Measurements from ENCODE around the gene TIMM22.
"Not testable (repeated sequence)": the region's sequence is repeated elsewhere in the genome, so short reads cannot be mapped to it uniquely, and the experiment has no call there.

TIMM22 gene

DNA sequence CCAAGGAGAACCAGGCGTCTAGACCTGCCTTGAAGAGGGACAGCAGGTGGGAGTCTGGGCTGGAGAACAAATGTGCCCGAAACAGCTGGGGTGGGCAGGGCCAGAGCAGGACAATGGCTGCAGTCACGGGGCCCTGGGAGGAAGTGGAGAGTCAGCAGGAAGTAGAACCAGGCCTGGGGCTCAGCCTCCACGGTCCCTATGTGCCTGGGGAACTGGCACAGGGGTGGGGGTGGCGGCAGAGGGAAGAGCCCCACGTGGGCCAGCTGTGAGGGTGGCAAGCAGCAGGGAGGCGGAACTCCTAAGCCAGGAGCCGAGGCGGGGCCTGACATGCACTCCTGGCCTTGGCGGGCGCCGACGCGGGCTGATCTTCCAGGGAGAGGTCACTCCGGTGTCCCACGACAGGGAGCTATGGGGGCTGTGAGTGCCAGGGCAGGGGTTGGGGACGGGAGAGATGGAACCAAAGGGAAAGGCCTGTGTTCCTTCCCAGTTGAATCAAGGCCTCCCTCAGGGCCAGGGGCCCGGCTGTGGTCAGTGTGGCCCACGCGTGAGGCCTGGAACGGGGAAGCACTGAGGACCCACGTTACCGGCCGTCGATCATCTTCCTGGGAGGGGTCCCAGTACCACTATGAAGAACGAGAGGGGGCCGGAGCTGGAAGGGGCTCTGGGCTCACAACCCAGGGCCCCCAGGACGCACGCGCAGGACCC is 42.7 kb downstream of the TIMM22 start:
- peak overlapping the region; percentile 75 for H3K4me3 Mint-ChIP-seq
- H3K9me3 Mint-ChIP-seq = no peaks in the 10 kb centered on the region
- peaks cover 91% of the 10 kb centered on the region for H3K4me1 Mint-ChIP-seq (ENCODE audit: low read depth)
- no peaks in the 10 kb centered on the region for H3K27me3 Mint-ChIP-seq
- intact Hi-C loops (cut with micrococcal nuclease) = no loop called here
- peak overlapping the region; percentile 97 for H3K27ac Mint-ChIP-seq
- peaks cover 100% of the 10 kb centered on the region for H3K36me3 Mint-ChIP-seq (ENCODE audit: low read depth)

DNA sequence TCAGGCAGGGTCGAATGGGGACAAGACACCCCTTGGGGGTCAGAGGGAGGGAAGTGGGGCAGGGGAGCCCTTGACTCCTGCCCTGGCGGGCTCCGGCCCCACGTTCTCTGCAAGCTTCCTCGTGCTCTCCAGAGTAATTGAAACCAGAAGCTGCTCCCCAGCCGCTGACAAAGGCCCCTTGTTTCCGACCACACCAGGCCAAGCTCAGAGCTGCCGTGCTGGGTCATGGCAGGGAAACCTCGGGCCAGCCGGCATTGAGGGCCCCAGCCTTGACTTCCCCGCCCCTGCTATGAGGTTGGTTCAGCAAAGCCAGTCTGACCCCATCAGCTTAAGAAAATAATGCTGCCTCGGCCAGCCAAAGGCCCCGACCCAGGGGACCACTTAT is 43.3 kb downstream of the TIMM22 start:
- Mint-ChIP-seq H3K4me1 (ENCODE audit: low read depth) (peaks cover 88% of the 10 kb centered on the region), H3K27ac (peak overlapping the region; percentile 97), H3K4me3 (peak overlapping the region; percentile 75), H3K36me3 (ENCODE audit: low read depth) (peaks cover 100% of the 10 kb centered on the region), H3K9me3 (no peaks in the 10 kb centered on the region), H3K27me3 (no peaks in the 10 kb centered on the region)
- intact Hi-C loops (cut with micrococcal nuclease) = no loop called here

DNA sequence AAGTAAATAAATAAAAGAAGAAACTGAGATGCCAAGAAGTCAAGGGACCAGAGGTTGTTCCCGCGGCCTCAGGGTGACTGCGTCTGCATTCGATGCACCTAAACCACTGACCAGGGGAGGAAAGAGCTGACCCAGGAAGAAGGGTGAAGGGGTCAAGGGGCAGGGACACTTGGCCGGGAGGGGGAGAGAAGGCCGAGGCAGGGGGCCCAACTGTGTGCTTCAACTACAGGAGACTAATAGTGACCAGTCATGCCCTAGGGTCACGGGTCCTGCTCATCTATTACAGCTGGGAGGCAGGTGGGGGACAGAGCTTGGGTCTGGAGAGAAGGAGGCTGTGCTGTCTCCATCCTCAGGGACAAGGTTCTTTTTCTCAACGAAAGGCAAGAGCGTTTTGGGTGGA is 44.8 kb downstream of the TIMM22 start:
- Mint-ChIP-seq H3K9me3 (no peaks in the 10 kb centered on the region), H3K27ac (peak overlapping the region; percentile 4), H3K27me3 (no peaks in the 10 kb centered on the region), H3K4me3 (no peak overlapping the region), H3K36me3 (ENCODE audit: low read depth) (peaks cover 100% of the 10 kb centered on the region), H3K4me1 (ENCODE audit: low read depth) (peaks cover 75% of the 10 kb centered on the region)
- intact Hi-C loops (cut with micrococcal nuclease) = no loop called here

- intact Hi-C loops (cut with micrococcal nuclease) = no loop called here
- Mint-ChIP-seq H3K27ac (no peak overlapping the region), H3K4me3 (no peak overlapping the region), H3K36me3 (ENCODE audit: low read depth) (peaks cover 100% of the 10 kb centered on the region), H3K27me3 (no peaks in the 10 kb centered on the region), H3K9me3 (no peaks in the 10 kb centered on the region), H3K4me1 (ENCODE audit: low read depth) (peaks cover 67% of the 10 kb centered on the region)
Observed at GRCh38 chr17:1042486-1042885, 45.6 kb downstream of the TIMM22 start.

DNA sequence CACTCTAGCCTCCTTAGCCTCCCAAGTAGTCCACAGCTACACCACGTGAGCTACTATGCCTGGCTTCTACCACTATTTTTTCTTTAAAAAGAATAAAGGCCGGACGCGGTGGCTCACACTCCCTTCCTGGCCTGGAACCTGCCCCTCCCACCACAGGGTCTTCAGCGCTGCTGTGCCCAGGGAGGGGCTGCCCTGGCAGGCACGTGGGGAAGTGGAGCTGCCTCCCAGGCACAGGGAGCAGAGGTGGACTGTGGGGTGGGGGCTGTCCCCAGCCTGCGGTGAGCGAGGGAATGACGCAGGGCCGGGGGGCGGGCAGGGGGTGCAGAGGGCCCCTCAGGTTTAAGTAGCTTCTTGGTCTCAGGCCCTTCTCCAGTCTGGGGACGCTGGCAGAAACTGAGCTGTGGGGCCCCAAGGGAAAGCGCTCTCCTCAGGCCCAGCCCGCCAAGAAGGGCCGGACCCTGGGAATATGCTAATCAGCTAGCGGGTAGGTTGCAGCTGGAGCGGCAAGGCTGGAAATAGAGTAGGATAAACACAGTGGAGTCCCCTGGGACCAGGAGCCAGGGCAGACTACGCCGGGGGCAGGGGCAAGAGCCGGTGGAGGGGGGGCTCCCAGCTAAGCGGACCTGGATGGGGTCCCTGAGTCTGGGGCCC is 46.8 kb downstream of the TIMM22 start:
- intact Hi-C loops (cut with micrococcal nuclease) = no loop called here
- H3K36me3 Mint-ChIP-seq (ENCODE audit: low read depth) = peaks cover 100% of the 10 kb centered on the region
- H3K27ac Mint-ChIP-seq = no peak overlapping the region

DNA sequence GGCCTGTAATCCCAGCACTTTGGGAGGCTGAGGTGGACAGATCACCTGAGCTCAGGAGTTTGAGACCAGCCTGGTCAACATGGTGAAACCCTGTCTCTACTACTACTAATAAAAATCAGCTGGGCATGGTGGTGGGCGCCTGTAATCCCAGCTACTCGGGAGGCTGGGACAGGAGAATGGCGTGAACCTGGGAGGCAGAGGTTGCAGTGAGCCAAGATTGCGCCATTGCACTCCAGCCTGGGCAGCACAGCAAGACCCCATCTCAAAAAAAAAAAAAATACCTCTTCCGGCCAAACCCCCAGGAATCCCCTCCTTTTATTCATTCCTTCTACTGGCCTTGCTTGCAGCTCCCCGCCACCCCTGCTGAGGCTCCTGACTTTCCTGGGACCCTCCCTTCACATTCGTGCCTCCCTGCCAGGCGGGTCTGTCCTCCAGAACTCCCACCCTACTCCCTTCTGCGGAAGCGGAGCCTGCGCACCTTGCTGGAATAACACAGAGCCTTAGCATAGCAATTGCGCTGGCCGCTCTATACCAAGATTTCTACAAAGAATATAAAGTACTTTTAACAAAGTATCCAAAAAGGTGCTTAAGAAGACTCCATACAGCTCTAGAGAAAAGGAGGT is 47.6 kb downstream of the TIMM22 start:
- H3K4me3 Mint-ChIP-seq; H3K9me3 Mint-ChIP-seq; H3K27me3 Mint-ChIP-seq; intact Hi-C loops (cut with micrococcal nuclease): not testable (repeated sequence)
- peak overlapping the region; percentile 59 for H3K27ac Mint-ChIP-seq
- peaks cover 50% of the 10 kb centered on the region for H3K4me1 Mint-ChIP-seq (ENCODE audit: low read depth)
- H3K36me3 Mint-ChIP-seq (ENCODE audit: low read depth) = peaks cover 100% of the 10 kb centered on the region

More for the DNA sequence above, 46.8 kb downstream of the TIMM22 start:
- no peak overlapping the region for H3K4me3 Mint-ChIP-seq
- peaks cover 57% of the 10 kb centered on the region for H3K4me1 Mint-ChIP-seq (ENCODE audit: low read depth)
- H3K9me3 Mint-ChIP-seq = no peaks in the 10 kb centered on the region
- no peaks in the 10 kb centered on the region for H3K27me3 Mint-ChIP-seq

DNA sequence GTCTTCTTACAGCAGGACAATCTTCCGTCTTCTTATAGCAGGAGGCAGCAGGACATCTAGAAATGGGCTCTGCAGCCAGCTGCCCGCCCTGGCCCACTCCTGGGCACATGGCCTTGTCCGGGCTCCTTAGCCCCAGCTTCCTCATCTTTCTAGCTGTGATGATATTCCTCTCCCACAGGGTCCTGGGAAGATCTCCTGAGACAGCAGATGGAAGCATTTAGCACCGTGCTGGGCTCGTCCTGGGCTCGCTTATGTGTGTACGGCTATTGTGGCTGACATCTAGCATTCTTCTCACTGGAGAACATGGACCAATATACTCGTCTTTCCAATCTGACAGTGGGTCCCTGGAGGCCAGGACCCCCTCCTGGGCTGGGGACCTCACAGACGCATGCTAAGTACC is 48.5 kb downstream of the TIMM22 start:
- Mint-ChIP-seq H3K4me1 (ENCODE audit: low read depth) (peaks cover 40% of the 10 kb centered on the region), H3K4me3 (no peak overlapping the region), H3K9me3 (no peaks in the 10 kb centered on the region), H3K27me3 (no peaks in the 10 kb centered on the region), H3K36me3 (ENCODE audit: low read depth) (peaks cover 100% of the 10 kb centered on the region), H3K27ac (no peak overlapping the region)
- intact Hi-C loops (cut with micrococcal nuclease) = no loop called here

- Mint-ChIP-seq H3K27ac (peak overlapping the region; percentile 25), H3K27me3 (no peaks in the 10 kb centered on the region), H3K9me3 (no peaks in the 10 kb centered on the region), H3K36me3 (ENCODE audit: low read depth) (peaks cover 100% of the 10 kb centered on the region), H3K4me3 (no peak overlapping the region), H3K4me1 (ENCODE audit: low read depth) (peaks cover 23% of the 10 kb centered on the region)
- intact Hi-C loops (cut with micrococcal nuclease) = no loop called here
Observed at GRCh38 chr17:1047177-1047878, 50.4 kb downstream of the TIMM22 start.

GRCh38 chr17:1047879-1048470 is 51.0 kb downstream of the TIMM22 start:
- no peak overlapping the region for H3K4me3 Mint-ChIP-seq
- H3K4me1 Mint-ChIP-seq (ENCODE audit: low read depth) = peaks cover 16% of the 10 kb centered on the region
- intact Hi-C loops (cut with micrococcal nuclease) = no loop called here
- peaks cover 94% of the 10 kb centered on the region for H3K36me3 Mint-ChIP-seq (ENCODE audit: low read depth)
- H3K9me3 Mint-ChIP-seq = no peaks in the 10 kb centered on the region
- no peaks in the 10 kb centered on the region for H3K27me3 Mint-ChIP-seq
- H3K27ac Mint-ChIP-seq = peak overlapping the region; percentile 25

- H3K4me3 Mint-ChIP-seq; H3K9me3 Mint-ChIP-seq; H3K27ac Mint-ChIP-seq; intact Hi-C loops (cut with micrococcal nuclease); H3K27me3 Mint-ChIP-seq: not testable (repeated sequence)
- Mint-ChIP-seq H3K4me1 (ENCODE audit: low read depth) (peaks cover 13% of the 10 kb centered on the region), H3K36me3 (ENCODE audit: low read depth) (peaks cover 93% of the 10 kb centered on the region)
Observed at GRCh38 chr17:1048516-1049115, 51.7 kb downstream of the TIMM22 start.

DNA sequence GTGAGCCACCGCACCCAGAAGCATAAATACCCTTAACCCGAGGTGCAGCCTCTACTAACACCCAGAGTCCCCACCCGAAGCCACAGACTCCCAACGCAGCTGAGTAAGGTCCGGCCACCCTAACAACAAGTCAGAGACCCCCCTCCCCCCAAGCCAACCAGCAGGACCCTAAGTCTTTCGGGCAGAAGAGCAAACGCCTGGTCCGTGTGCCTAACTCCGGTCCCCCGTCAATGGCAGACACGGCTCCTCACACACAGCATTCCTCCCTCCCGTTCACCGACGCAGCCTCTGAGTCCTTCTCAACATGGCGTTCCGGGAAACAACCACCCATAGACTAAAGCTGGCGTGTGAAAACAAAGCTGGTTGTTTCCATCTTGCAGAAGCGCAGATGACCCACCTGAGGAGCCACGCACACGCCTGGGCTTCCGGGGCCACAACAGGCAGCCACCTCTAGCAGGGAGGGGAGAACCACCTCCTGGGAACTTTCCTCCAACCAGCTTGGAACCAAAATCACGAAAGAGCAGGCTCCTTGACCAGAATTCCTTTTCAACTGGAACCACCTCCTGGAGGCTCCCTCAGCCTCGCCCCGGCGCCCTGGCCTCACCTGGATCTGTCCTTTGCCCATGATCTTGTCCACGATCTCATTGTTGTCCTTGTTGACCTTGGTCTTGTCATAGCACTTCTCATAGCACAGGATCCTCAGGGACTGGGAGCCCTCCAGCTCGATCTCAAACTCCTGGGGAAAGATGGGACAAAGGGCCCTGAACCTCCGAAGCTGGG is 52.7 kb downstream of the TIMM22 start:
- Mint-ChIP-seq H3K27ac (no peak overlapping the region), H3K36me3 (ENCODE audit: low read depth) (peaks cover 93% of the 10 kb centered on the region), H3K4me1 (ENCODE audit: low read depth) (peaks cover 3% of the 10 kb centered on the region)

DNA sequence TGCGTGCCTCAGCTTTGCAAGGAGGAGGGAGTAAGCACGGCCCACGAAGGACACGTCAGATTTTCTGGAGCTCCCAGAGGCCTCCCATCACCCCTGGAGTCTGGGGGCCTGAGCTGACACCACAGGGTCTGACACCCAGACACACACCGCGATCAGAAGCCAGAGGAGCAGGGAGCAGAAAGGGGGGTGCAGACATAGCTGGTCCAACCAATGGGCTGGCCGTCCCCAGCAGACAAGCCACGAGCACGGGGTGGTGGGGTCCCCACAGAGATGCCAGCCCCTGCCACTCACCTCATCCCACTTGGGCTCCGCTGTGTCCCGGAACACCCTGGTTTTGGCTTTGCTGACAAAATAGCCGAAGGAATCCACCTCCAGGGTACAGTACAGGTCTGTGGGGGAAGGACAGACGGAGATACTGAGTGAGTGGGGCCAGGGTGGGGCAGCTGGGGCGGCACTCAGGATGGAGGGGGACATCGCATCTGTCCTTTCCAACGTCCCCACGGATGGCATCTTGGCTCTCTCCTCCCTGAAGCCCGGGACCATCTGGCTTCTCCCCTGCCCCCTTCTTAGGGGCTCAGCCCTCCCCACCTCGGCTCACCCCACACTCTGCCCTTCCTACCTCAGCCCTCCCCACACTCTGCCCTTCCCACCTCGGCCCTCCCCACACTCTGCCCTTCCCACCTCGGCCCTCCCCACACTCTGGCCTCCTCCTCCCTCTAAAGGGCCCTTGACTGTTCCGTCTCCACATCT is 53.5 kb downstream of the TIMM22 start:
- Mint-ChIP-seq H3K27me3 (no peaks in the 10 kb centered on the region), H3K9me3 (no peaks in the 10 kb centered on the region), H3K36me3 (ENCODE audit: low read depth) (peaks cover 93% of the 10 kb centered on the region), H3K4me1 (ENCODE audit: low read depth) (no peaks in the 10 kb centered on the region), H3K27ac (no peak overlapping the region), H3K4me3 (no peak overlapping the region)
- intact Hi-C loops (cut with micrococcal nuclease) = no loop called here

More for the DNA sequence above, 52.7 kb downstream of the TIMM22 start:
- intact Hi-C loops (cut with micrococcal nuclease) = no loop called here
- H3K9me3 Mint-ChIP-seq = no peaks in the 10 kb centered on the region
- no peaks in the 10 kb centered on the region for H3K27me3 Mint-ChIP-seq
- no peak overlapping the region for H3K4me3 Mint-ChIP-seq

All from dendritic cell treated with granulocyte-macrophage colony-stimulating factor and Interleukin-4, amounts not matched to agents 40 ng/mL and 50 ng/mL, for 4 days (primary cell).